GM18909 (cell line): ENCODE measurements around the gene NID1.
"Not testable (repeated sequence)": the region's sequence is repeated elsewhere in the genome, so short reads cannot be mapped to it uniquely, and the experiment has no call there.

Source experiments
- ATAC-seq: cut with Tn5 transposase; IDR thresholded peaks from one replicate; pipeline ENCODE4 v1.9.1; 2021; ENCODE audit warnings: mild to moderate bottlenecking; ENCODE audit not compliant: unreplicated experiment, poor library complexity

NID1 gene

GRCh38 chr1:236030534-236030933 is 34.4 kb downstream of the NID1 start:
- ATAC-seq: no peak

GRCh38 chr1:236029428-236029940 is 35.4 kb downstream of the NID1 start:
- ATAC-seq: no peak

- ATAC-seq: no peak
Measured at GRCh38 chr1:236027104-236027503, 37.8 kb downstream of the NID1 start.

DNA sequence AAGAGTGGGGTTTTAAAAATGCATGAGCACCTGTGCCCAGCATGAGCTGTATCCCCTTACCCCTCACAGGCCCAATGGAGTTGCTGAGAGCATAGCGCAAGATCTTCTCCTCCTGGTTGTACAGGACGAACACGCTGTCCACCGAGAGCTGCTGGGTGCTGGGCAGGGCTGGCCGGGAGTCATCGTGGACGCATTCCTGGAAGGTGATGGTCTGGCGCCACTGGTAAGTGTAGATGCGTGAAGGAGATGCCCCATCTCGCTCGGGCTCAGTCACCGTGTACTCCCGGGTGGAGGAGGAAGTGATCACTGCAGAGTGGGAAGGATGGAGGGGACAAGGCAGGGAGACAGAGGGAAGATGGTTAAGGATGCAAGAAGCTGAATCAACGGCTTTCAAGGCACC is 39.1 kb downstream of the NID1 start:
- no peak for ATAC-seq

GRCh38 chr1:236024641-236025040 is 40.2 kb downstream of the NID1 start:
- no peak for ATAC-seq

GRCh38 chr1:236023926-236024565 is 40.8 kb downstream of the NID1 start:
- ATAC-seq: no peak

GRCh38 chr1:236021424-236022135 is 43.3 kb downstream of the NID1 start:
- ATAC-seq: no peak

- ATAC-seq: no peak
Measured at GRCh38 chr1:236020359-236021219, 44.3 kb downstream of the NID1 start.

DNA sequence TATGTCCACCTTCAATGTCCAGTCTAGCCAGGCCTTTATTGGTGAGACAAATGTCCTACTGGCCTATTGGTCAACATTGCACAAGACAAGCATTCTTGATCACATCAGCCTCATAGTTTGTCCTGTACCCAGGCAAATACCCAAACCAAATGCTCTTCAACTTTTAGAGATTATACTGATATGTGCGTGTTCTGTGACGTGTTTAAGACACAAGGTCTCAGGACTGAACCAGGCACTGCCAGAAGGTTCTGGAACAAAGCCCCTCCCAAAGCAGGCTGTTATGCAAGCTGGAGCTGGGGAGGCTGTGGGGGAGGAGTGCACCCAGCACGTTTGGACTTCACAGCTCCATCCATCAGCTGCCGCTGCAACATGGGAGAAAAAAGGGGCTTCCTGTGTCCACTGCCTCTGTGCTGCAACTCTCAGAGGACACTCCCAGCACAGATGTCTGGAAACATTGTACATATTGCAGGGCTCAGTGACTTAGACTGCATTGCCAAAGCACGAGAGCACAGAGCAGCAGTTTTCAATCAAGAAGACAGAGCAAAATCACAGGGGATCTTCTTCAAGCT is 45.9 kb downstream of the NID1 start:
- ATAC-seq: no peak

DNA sequence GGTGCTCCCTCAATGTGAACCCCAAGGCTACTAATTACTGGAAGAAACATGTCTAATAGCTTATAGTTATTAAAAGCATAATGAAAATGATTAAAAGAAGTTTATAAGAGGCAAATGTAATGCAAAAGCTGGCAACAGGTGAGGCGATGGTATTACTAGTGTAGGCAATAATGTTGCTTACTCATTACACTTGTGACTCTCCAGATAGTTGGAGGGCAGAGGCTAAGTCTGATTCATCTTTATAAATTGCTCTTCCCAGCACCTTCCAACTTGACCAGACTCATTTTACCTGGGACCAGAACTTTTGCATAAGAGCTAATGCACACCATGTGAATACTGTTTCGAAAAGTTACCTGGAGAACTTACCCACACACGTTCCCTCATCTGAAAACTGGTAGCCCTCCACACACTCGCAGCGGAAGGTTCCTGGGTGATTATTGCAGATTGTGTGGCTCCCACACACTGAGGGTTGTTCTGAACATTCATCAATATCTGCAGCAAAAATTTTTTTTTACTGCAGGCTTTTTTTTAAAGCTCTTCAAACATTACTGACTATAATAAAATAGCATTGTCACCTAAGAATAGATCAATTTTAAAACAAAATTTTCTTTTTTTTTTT is 48.0 kb downstream of the NID1 start:
- ATAC-seq: no peak

DNA sequence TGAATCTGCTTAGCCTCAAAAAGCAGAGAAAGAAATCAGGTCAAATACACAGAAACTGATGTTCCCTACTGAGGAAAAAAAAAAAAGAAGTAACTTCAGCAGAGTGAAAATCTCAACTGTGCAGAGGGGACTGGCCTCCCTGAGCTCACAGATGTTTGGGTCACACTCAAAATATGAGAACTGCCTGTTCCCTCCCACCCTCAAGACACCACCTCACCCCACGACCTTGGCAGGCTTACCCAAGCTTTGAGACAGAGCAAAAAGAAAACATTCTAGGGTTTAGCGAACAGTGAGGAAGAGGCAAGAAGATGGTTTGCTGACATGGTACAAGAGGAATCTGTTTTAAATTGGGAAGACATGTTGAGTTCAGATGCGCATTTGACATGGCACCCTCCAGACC is 48.8 kb downstream of the NID1 start:
- ATAC-seq: no peak

GRCh38 chr1:236015539-236015938 is 49.4 kb downstream of the NID1 start:
- ATAC-seq: no peak

- no peak for ATAC-seq
Measured at GRCh38 chr1:236013330-236013729, 51.6 kb downstream of the NID1 start.

DNA sequence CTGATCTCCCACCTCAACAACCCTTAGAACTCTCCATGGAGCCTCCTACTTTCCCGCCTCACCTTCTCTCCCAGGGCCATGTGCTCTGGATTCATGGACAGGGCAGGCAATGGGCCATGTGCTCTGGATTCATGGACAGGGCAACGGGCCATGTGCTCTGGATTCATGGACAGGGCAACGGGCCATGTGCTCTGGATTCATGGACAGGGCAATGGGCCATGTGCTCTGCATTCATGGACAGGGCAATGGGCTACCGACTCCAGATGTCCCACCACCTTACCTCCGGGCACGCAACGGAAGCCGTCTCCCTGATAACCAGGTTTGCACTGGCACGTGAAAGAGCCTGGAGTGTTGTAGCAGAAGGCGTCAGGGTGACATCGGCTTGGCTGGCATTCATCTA is 53.2 kb downstream of the NID1 start:
- no peak for ATAC-seq

DNA sequence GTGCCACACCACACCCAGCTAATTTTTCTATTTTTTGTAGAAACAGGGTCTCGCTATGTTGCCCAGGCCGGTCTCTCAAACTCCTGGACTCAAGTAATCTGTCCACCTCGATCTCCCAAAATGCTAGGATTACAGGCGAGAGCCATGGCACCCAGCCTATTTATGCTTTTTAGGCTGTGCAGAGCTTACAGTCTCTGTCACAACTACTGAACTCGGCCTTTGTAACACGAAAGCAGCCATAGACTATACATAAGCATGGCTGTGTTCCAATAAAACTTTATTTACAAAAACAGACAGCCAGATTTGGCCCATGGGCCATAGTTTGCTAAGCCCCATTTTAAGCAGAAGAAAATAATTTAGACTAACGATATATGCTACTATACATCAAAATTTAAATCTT is 54.4 kb downstream of the NID1 start:
- ATAC-seq: no peak

DNA sequence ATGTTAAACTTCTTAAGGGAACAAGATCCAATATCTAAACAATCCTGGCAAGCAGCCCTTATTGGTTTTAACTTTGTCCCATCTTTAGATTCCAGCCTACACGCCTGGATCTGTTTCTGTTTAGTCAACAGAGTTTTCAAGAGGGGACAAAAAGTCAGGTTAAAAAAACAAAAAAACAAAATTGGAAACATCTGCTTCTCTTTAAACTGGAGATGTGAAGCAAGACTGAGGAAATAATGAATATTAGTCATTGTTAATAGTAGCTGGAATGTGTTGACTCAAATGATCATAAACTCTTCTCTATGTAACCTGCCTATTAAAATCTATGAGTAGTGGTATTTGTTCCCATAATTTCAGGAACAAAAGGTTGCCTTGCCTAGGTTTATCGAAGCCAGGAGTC is 55.0 kb downstream of the NID1 start:
- no peak for ATAC-seq

GRCh38 chr1:236009191-236009590 is 55.7 kb downstream of the NID1 start:
- ATAC-seq: no peak

DNA sequence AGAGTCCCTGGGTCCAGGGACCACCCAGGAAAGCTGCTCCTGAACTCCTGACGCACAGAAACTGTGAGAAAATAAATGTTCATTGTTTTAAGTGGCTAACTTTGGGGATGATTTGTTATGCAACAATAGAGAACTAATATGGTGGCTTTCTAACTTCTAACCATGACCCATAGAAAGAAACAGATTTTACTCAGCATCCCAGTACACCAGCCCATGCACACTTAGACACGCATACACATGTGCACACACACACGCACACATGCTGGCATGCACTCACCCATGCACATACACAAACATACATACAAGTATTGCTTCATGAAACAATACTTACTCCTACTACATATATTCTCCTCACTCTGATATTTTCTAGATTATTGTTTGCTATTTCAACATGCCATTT is 57.1 kb downstream of the NID1 start:
- ATAC-seq: no peak

- not testable (repeated sequence) for ATAC-seq
Measured at GRCh38 chr1:236003058-236003457, 61.8 kb downstream of the NID1 start.

- ATAC-seq: no peak
Measured at GRCh38 chr1:236002572-236002971, 62.3 kb downstream of the NID1 start.
